GM23248 (cell line): ENCODE measurements around the gene REPIN1.

Source experiments
- EZH2 ChIP-seq: fragments of 200-600 bp; sonication (generic); IDR thresholded peaks from 2 replicates; pipeline ENCODE4 v1.6.1; 2018; ENCODE audit warnings: antibody characterized with exemption, mild to moderate bottlenecking; ENCODE audit not compliant: insufficient read depth, poor library complexity, severe bottlenecking
- EZH2phosphoT487 ChIP-seq: fragments of 200-600 bp; sonication (generic); IDR thresholded peaks from 2 replicates; pipeline ENCODE4 v1.6.1; 2018; ENCODE audit warnings: antibody characterized with exemption, moderate library complexity, mild to moderate bottlenecking, low read depth; ENCODE audit not compliant: insufficient read depth

- TF ChIP-seq EZH2 (no peak), EZH2phosphoT487 (no peak)
These were observed 46.3 kb upstream of the REPIN1 start for GRCh38 chr7:150322114-150322832.
